GM21447 (cell line): ENCODE data around the gene CANT1.

Experiments used
- ATAC-seq: cut with Tn5 transposase; IDR thresholded peaks from one replicate; pipeline ENCODE4 v1.9.1; 2021; ENCODE audit not compliant: unreplicated experiment

Gene CANT1

DNA sequence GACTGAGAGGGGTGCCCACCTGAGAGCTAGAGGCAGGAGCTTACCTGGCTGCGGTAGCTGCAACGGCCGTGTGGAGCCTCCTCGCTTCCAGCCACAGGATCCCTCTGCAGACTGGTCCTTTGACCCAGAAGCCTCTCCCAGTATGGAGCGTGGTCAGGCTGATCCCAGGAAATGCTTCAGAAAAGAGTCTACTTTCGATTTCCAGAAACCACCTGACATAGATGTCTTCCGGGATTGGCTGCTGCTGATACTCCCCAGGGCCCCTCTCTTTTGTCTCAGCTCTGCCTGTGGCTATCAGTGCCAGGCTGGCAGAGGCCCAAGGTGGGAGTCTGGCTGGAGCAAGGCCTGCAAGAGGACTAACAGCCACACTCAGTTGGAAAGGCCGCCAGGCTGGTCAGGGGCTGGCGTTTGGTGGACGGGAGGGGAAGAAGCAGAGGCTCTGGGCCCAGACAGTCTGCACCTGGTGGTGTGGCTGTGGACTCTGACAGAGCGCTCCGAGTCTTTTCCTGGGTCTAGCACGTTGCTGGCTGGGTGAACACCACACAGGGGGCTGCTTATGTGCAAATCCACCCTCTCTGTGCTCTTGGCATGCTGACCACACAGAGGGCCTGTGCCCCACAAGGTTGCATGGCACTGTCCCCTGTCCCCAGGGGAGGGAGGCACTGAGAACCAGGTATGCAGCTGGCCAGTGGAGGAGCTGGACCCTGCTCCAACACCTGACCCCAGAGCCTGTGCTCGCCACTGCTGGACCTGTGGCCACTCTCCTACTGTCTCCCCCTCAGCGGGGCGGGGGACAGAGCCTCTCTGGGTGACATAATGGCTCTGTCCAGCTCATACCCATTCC is 29.6 kb downstream of the CANT1 start, which contains the start of gene LGALS3BP:
TSS of gene LGALS3BP (minus strand) at position 144 of the 844 bp plus-strand sequence. CDS start 2,732 bp downstream, outside the sequence.
- ATAC-seq: no peak

DNA sequence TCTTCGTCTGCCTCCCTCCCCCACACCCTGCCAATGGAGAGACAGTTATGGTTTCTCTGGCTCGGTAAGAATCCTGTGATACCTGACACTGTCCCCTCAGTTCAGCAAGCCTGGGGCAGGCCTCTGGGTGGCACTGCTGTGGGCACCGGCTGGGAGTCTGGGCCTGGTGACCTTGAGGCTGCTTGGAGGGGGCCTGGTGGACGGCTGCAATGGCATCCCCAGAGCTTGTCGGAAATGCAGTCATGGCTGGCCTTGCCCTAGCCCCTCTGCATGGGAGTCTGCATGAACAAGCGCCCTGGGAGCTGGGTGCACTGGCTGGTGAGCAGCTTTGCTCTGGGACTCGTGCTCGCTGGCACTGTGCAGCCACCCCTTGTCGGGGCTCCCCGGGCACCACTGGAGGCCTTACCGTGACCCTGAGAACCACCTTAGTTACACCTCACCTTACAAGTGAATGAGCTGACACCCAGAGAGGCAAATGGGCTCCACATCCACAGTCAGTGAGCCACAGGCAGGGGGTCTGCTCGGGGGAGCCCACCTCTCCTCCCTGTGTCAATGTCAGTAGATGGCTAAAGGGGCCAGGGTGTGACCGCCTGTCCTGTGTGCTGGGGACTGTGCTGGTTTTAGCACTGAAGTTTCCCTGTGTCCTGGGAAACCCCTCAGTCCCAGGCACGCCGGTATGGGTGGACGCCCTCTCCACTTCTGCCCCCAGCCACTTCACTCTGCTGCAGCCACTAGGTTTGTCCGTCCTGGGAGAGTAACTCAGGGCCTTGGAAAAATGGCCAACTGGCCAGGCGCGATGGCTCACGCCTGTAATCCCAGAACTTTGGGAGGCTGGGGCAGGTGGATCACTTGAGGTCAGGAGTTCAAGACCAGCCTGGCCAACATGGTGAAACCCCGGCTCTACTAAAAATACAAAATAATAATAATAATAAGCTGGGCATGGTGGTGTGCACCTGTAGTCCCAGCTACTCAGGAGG is 31.3 kb downstream of the CANT1 start:
- ATAC-seq: no peak

DNA sequence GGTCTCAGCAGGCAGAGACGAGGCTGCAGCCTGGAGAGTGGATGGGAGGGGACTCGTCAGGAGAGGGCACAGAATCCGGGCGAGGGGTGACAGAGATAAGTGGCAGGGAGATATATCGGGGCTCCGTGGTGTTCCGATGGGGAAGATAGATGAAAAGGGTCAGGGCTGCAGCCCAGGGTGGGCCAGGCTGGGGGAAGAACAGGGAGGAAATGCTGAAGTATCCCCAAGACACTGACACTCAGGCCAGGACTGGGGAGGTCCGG is 32.0 kb downstream of the CANT1 start:
- no peak for ATAC-seq

DNA sequence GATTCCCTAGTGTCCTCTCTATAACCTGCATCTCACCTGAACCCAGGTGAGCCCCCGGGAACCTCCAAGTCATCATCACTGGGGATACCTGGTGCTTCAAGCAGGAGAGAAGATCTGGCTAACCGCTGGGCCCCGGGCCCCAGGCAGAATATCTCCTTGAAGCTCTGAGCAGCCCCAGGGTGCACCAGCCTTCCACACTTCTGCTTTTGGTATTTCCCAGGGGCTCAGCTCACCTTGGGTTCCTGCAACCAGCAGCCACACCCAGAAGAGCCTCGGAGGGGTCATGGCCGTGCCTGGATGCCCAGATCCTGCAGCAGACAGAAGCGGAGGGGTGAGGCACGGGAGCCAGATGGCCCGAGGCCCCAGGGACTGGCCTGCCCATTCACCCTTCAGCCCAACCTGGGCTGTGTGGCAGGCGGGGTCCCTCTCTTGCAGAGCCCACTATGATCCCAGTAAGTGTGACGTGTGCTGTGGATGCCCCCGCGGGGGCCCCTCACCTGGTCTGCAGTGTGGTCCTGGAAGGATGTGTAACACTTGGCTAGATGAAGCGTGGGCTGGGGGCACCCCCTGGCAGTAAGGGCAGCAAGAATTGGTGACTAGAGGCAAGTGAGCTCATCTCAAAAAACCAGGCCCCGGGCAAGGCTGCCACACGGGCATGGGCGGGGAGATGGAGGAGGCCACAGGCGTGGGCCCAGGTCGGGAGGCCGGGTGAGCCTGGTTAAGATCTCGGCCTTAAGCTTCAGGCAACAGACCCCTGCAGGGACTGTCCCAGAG is 32.5 kb downstream of the CANT1 start:
- ATAC-seq: no peak

DNA sequence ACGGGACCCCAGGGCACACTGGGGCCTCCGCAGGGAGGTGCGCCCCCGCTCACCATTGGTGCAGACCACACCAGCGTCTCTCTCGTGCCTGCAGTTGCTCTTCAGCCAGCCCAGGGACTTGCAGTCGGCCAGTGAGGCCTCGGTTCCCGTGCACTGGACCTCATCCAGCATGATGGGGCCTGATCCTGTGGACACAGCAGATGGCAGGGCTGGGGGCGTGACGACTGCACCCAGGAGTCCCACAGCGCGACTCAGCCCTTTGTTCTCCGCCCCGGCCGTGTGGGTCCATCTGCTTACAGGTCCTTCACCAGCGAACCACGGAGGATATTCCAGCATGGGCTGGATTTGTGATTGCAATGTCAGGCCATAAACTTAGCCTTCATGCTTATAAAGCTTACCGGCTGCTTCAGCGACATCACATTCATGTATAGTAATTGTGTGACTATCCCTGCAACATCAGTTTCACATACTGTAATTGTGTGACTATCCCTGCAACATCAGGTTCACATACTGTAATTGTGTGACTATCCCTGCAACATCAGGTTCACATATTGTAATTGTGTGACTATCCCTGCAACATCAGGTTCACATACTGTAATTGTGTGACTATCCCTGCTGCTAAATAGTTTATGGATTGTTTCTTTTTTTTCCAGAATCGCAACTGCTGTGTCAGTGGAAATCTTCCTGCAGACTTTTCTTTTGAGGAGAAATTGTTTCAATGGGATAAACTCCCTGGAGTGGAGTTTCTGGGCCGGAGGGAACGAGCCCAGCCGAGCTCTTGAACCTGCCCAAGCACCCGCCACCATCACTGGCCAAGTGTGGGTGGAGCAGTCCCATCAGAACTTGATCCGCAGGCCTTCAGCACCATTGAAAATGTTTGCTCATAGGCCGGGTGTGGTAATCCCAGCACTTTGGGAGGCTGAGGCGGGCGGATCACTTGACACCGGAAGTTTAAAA is 34.7 kb downstream of the CANT1 start:
- ATAC-seq: no peak

DNA sequence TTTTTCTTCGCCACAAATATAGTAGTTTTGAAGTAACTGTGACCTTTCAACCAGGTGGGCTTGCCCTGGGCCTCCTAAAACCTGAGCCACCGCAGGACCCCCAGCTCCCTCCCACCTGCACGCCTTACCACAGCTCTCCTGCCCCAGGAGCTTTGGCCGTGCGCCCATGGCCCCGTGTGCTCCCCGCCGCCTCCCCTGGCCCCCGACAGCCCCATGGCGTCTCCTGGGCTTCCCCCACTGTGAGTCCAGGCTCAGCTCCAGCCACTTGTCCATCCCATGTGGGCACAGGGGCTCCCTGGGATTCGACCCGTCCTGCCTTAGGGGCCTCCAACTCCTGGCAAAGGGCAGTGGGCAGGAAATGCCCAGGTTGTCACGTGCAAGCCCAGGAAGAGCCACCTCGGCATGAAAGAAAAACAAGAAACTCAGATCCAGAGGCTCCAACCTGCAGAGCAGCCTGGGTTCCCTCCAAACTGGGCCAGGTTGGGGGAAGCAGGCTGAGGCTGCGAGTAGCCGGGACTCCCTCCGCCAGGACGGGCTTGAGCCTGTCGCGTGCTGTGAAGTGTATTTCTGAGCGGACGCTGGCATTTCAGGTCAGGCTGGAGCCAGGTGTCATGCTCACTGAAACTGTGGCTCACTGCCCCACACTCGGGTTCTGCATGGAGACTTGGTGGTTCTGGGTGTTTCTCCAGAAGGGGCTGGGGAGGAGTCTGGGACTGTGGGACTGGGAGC is 35.6 kb downstream of the CANT1 start:
- no peak for ATAC-seq

DNA sequence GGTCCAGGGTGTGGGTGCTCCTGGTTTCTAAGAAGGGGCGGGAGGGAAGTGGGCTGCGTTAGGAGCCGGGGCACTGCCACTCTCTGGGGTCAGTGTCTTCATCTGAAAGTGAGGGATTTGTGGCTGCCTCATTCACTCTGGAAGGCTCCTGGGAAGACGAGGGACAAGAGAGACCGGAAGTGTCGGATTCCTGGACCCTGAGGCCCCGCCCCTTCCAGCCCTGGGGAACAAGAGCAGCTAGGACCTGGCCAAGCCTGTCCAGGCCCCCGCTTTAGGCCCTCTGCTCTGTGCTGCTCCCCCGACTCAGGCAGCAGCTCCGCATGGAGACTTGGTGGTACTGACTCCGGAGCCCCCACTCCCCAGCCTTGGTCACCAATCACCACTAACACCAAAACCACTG is 36.4 kb downstream of the CANT1 start:
- ATAC-seq: no peak

DNA sequence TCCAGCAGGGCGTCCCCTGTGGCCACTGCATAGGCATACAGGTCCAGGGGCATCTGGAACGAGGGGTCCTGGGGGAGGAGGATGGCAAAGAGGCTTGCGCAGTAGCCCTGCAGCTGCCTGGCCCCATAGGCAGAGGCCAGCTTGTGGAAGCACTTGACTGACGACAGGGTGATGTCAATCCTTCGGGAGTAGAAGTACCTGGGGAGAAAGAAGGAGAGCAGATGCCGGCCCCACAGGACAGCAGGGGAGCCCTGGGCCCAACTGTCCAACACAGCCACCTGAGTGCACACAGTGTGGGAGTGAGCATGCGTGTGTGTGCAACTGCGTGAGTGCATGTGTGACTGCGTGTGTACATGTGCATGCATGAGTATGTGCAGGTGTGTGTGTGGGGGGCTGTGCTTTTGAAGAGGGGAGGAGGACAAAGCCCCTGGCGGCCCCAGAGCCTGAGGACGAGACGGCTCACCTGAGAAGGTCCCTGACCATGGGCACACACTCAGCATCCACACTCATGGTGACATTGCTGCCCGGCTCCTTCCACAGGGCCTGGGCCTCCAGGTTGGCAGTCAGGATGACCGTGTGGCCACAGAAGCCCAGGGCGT is 37.0 kb downstream of the CANT1 start:
- ATAC-seq: no peak

DNA sequence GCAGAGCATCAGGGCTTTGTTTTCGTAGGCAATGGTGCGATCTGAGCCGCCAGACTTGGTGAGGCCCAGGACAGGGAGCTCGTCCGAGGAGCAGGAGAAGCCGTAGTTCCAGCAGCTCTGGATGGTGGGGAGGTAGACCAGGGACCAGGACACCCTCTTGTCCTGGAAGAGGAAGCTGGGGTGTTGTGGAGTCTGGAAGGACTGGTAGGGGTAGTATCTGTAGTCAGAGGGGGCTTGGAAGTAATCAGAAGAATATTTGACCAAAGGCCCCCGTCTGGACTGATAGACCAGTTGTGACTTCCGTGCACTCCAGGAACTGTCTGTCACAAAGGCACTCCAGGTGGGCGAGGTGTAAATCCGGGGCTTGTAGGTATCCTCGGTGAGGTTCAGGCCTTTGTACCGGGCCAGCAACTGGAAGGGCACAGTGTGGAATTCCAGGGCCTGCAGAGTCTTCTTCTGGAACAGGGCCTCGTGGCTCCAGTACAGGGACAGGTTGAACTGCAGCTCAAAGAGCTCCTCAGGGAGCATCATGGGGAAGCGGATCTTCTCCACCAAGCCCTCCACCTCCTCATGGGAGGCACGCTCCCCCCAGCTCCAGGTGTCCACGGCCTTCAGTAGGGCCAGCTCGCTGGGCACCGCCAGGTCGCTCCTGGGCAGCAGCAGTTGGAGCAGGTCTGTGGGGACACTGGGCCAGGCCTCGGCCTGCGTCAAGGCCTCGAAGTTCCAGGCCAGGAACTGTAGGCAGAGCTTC is 37.6 kb downstream of the CANT1 start:
- ATAC-seq: no peak

DNA sequence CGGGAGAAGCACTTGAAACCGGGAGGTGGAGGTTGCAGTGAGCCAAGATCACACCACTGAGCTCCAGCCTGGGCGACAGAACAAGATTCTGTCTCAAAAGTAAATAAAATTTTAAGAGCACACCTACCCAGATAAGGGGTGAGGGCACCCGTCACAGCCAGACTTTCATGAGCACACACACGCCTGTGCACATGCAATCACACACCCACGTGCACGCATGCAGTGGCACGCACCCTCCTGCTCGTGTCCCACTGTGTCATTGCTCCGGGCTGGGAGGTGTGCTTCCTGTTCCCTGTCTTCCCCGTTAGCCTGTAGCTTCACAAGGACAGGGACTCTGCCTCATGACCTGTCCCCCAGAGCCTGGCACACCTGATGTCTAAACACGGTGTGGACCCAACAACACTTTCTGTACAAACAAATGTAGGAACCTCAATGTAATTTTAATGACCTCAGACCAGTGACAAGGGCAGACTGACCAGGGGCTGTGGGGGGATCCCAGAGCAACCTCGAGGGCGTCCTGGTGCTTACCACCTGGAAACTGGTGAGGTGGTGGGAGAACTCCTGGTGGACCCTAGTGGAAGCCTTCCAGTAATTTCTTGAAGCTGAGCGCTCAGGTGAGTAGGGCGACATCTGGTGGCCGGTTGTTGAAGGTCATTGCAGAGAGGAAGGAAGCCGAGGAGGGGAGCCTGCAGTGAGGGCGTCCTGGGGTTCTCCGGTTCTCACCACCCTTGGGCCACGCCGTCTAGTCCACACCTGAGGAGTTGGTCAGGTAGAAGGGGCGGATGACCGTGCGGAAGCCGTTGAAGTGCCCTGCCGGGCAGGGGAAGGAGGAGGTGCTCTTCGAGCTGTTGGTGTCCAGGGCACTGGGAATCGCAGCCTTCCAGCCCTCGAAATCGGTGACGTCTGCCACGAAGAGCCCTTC is 38.5 kb downstream of the CANT1 start:
- no peak for ATAC-seq

DNA sequence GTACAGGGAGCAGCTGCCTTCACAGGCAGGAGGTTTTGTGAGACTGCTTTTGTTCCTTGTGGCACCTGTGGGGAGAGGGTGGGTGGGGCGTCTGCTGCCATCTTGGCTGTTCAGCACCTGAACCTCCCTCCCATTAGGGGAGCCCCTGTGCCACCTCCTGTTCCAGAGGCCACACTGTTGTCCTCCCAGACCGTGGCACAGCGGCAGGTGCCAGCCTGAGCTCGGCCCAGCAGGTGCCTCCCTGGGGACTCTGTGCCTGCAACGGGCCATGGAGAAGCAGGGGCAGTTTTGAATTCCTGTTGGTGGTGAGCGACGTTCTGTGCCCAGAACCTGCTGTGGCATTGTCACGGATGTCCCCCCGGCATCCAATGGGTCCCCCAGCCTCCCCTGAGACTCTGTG is 39.7 kb downstream of the CANT1 start:
- ATAC-seq: no peak

DNA sequence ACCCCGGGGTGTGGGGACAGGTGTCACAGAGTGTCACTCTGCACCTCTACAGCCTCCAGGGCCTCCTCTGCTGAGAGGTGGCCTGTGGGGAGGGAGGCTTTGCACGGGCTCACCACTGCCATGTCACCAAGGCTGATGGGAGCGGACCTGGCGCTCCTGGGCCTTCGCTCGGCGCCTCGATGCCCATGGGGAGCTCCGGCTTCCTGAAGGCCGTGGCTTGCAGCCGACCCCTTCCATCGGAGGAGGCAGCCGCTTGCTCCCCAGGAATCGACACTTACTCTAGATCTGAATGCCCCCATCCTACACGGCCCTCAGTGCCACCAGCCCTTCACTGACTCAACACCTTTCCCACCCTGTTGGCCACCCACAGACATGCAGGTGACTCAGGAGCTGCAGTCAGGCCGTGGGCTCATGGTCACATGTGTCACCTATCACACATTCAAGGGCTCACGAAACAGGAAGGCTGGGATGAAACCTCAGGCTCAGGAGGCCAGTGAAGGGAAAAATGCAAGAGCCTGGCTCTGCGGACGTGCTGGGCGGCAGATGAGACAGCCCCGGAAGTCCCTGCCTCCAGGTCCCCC is 41.7 kb downstream of the CANT1 start:
- ATAC-seq: no peak

DNA sequence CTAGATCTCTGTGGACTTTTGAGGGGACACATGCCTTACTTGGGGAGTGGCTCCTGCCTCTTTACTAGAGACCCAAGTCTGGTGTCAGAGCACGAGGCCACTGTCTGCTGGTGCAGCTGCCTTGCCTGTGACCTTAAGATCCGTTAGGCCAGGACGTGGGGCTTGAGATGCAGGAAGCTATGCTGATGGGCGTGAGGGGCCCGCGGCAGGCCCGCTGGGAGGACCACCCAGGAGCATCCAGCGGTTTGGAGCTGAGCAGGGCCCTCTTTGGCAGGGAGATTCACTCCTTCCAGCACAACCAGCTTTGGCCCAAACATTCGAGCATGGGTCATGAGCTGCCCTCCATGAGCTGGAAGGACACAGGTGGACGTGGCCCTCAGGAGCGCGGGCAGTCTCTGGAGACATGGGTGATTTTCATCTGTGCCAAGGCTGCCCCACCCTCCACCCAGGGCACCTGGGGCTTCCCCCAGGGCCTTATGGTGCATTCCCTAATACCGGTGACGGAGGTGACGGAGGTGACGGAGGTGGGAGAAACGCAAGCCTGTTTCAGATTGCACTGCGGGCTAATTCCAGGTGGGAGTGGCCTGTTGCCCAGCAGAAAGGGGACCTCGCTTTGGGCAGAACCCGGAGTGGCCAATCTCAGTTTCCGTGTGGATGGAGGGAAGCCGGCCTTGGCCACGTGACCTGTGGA is 42.5 kb downstream of the CANT1 start:
- ATAC-seq: no peak

DNA sequence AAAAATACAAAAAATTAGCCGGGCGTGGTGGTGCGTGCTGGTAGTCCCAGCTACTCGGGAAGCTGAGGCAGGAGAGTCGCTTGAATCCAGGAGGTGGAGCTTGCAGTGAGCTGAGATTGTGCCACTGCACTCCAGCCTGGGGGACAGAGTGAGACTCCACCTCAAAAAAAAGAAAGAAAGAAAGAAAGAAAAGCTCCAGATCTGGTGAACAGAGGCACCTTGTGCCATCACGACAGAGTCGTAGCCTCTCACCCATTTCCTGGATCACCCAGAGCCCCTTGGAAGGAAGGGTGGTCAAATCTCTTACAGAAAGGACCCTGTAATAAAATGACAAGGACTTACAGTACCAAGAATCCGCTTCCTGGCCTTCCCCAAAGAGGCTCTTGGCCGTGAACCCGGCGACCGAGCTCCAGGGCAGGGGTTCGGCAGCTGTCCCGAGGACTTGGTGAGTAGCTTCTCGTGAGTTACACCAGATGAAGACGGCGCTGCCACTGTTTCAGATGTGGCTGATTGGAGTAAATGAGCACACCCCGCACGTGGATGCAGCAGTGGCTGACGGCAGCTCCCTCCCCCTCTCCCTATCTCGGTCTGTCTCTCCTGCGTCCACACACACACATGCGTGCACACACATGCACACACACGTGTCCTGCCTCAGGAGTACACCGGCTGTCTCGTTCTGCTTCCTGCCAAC is 43.3 kb downstream of the CANT1 start:
- ATAC-seq: no peak

DNA sequence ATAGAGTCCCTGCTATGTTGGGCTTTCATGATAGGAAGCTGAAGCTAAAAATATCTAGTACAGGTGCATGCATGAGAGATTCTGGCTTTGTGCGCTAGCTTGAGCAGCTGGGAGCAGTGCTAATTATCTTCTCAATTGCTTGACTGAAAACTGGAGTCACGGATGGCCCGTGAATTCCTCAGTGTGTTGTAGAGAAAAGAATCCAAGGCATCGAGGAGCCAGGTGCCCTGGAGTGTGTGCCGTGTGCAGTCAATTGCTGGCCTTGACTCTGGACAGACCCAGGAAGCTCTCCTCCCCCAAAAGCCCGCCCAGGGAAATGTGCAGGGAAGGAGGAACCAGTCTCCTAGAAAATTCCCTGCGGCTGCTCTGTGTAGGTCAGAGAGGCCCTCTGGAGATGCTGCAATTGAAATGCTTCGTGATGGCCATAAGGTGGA is 44.1 kb downstream of the CANT1 start:
- ATAC-seq: no peak

DNA sequence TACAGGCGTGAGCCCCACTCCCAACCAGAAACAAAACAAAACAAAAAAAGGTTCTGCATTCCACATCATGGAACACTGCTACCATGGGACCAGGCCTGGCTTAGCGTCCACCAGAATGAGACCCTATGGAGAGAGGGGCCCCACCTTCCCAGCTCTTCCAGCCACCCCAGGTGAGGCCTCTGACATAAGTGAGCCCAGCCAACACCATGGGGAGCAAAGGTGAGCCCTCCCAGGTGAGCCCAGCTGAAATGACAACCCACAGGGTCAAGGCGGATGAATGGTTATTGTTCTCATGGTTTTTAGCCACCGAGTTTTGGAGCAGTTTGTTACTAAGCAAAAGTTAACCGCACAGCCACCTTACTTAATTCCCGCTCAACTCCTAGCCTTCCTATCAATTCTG is 46.2 kb downstream of the CANT1 start:
- ATAC-seq: no peak
